ENCODE results near the gene HDLBP.
"Not testable (repeated sequence)": the region's sequence is repeated elsewhere in the genome, so short reads cannot be mapped to it uniquely, and the experiment has no call there.

The HDLBP gene

GRCh38 chr2:241209271-241209670, 106.2 kb downstream of the HDLBP start:
- no peak for DNase-seq (ENCODE audit: low read depth, low spot score)

GRCh38 chr2:241208058-241208457, 107.4 kb downstream of the HDLBP start:
- DNase-seq (ENCODE audit: low read depth, low spot score): no peak

GRCh38 chr2:241207641-241208040, 107.8 kb downstream of the HDLBP start:
- no peak for DNase-seq (ENCODE audit: low read depth, low spot score)

- DNase-seq (ENCODE audit: low read depth, low spot score): no peak
Measured at GRCh38 chr2:241207151-241207550, 108.3 kb downstream of the HDLBP start.

- no peak for DNase-seq (ENCODE audit: low read depth, low spot score)
Measured at GRCh38 chr2:241205086-241205485, 110.4 kb downstream of the HDLBP start.

GRCh38 chr2:241204490-241204889, 111.0 kb downstream of the HDLBP start:
- no peak for DNase-seq (ENCODE audit: low read depth, low spot score)

GRCh38 chr2:241204010-241204384, 111.5 kb downstream of the HDLBP start:
- DNase-seq (ENCODE audit: low read depth, low spot score): no peak

- no peak for DNase-seq (ENCODE audit: low read depth, low spot score)
Measured at GRCh38 chr2:241203218-241204009, 112.1 kb downstream of the HDLBP start.

- no peak for DNase-seq (ENCODE audit: low read depth, low spot score)
Measured at GRCh38 chr2:241202681-241203080, 112.8 kb downstream of the HDLBP start.

GRCh38 chr2:241202268-241202585, 113.2 kb downstream of the HDLBP start:
- DNase-seq (ENCODE audit: low read depth, low spot score): no peak

- DNase-seq (ENCODE audit: low read depth, low spot score): no peak
Measured at GRCh38 chr2:241201445-241202267, 113.8 kb downstream of the HDLBP start.

- DNase-seq (ENCODE audit: low read depth, low spot score): no peak
Measured at GRCh38 chr2:241200822-241201395, 114.6 kb downstream of the HDLBP start.

GRCh38 chr2:241199897-241200821, 115.3 kb downstream of the HDLBP start:
- DNase-seq (ENCODE audit: low read depth, low spot score): no peak

GRCh38 chr2:241199286-241199685, 116.2 kb downstream of the HDLBP start:
- no peak for DNase-seq (ENCODE audit: low read depth, low spot score)

GRCh38 chr2:241198381-241199279, 116.8 kb downstream of the HDLBP start:
- no peak for DNase-seq (ENCODE audit: low read depth, low spot score)

GRCh38 chr2:241197947-241198346, 117.5 kb downstream of the HDLBP start:
- no peak for DNase-seq (ENCODE audit: low read depth, low spot score)

GRCh38 chr2:241197246-241197645, 118.2 kb downstream of the HDLBP start:
- DNase-seq (ENCODE audit: low read depth, low spot score): not testable (repeated sequence)

GRCh38 chr2:241195506-241196130, 119.9 kb downstream of the HDLBP start:
- no peak for DNase-seq (ENCODE audit: low read depth, low spot score)

- DNase-seq (ENCODE audit: low read depth, low spot score): no peak
Measured at GRCh38 chr2:241194811-241195210, 120.7 kb downstream of the HDLBP start.

- no peak for DNase-seq (ENCODE audit: low read depth, low spot score)
Measured at GRCh38 chr2:241193271-241193670, 122.2 kb downstream of the HDLBP start.

Data from activated naive CD8-positive, alpha-beta T cell treated with anti-CD3 and anti-CD28 coated beads, Interleukin-2, amount 50 U/mL, for 16 hours (primary cell).